ENCODE results near the gene METTL22.

The METTL22 gene

DNA sequence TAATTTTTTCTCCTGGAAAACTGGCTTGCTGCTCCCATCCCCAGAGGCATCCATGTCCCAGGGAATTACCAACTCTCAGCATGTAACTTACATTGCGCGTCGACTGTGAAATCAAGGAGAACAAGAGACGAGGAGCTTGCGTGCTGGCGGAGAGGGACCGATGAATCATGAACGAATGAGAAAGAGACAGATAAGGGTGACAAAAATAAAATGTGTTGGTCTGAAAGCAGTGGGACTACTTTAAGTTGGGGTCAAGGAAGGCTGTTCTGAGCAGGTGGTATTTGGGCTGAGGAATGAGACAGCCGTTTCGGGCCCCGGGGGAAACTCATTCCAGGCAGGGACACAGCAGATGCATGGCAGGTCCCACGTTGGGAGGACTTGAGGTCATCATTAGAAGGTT lies 75.4 kb downstream of the METTL22 start:
- DNase-seq (ENCODE audit: low read depth) = no peak

DNA sequence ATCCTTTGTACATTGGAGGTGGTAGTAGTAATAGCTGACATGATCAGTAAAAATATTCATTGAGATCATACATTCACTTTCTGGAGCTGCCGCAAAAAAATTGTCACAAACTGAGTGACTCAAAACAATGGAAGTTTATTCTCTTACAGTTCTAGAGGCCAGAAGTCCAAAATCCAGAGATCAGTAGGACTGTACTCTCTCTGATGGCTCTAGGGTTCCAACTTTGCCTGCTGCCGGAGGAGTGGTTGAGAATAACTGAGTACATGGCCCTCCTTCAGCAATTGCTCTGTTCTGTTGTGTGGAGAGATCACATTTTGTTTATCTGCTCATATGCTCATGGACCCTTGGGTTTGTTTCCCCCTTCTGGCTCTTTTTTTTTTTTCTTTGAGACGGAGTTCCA lies 76.5 kb downstream of the METTL22 start:
- DNase-seq (ENCODE audit: low read depth) = no peak
